Activated CD8-positive, alpha-beta memory T cell treated with anti-CD3 and anti-CD28 coated beads, Interleukin-2, amount 10 ng/mL, durations not matched to agents 7 days and 5 days (primary cell): ENCODE measurements around the gene SLC38A10. TPM values are rescaled to one million over a fixed set of nuclear protein-coding genes. Genes with fewer than 3 reads are reported as not detected.
A peak's percentile ranks its signal among the peaks of the same experiment; 100 is the strongest.

Experiments
- ATAC-seq: fragments of 150-1000 bp; cut with Tn5 transposase; one replicate; pipeline ENCODE4 v1.10.0; 2021; ENCODE audit warnings: moderate library complexity
- CTCF ChIA-PET: fragments of 350-600 bp; sonication (Branson Sonifier 250); formaldehyde crosslinking; loops from one replicate; lab custom pipeline; 2021; ENCODE audit warnings: antibody characterized with exemption; lab: Charles Lee
- DNase-seq: peaks from one replicate; pipeline ENCODE4 v3.0.0-alpha.2; 2020
- H3K27ac Mint-ChIP-seq: one replicate; pipeline ENCODE4 v1.8.0; 2021; ENCODE audit warnings: mild to moderate bottlenecking, mixed read lengths
- H3K27me3 Mint-ChIP-seq: one replicate; pipeline ENCODE4 v1.8.0; 2021; ENCODE audit warnings: mixed read lengths
- H3K36me3 Mint-ChIP-seq: one replicate; pipeline ENCODE4 v1.8.0; 2021; ENCODE audit warnings: mild to moderate bottlenecking, mixed read lengths
- H3K4me1 Mint-ChIP-seq: one replicate; pipeline ENCODE4 v1.8.0; 2021; ENCODE audit warnings: mixed read lengths
- H3K4me3 Mint-ChIP-seq: one replicate; pipeline ENCODE4 v1.8.0; 2021; ENCODE audit warnings: mild to moderate bottlenecking, moderate library complexity, mixed read lengths
- H3K9me3 Mint-ChIP-seq: one replicate; pipeline ENCODE4 v1.8.0; 2022; ENCODE audit warnings: low read depth, mixed read lengths
- total RNA-seq, 2 experiments: library from RNA; stranded (reverse); gene quantifications; one replicate each; pipeline ENCODE4 v1.2.3, GENCODE V29; 2021

Gene SLC38A10
- total RNA-seq, 2 experiments from 2014 or later = 81.7 to 88.7 TPM

GRCh38 chr17:81245024-81245664, 50.0 kb downstream of the SLC38A10 start:
- DNase-seq (no peak), ATAC-seq (peak; percentile 35)
- Mint-ChIP-seq H3K27me3 (no peaks in the 10 kb centered on the region), H3K4me1 (peaks cover 28% of the 10 kb centered on the region), H3K36me3 (peaks cover 8% of the 10 kb centered on the region), H3K27ac (peak overlapping the region; percentile 36), H3K9me3 (no peaks in the 10 kb centered on the region), H3K4me3 (no peak overlapping the region)
- CTCF ChIA-PET = interaction anchor here (1.0 kb wide), 1 partner anchor 239 kb away, joined by 3 read pairs; no protein-coding TSS in a partner anchor

GRCh38 chr17:81244358-81245023, 50.6 kb downstream of the SLC38A10 start:
- ATAC-seq = no peak
- peaks cover 7% of the 10 kb centered on the region for H3K36me3 Mint-ChIP-seq
- H3K4me1 Mint-ChIP-seq = peaks cover 31% of the 10 kb centered on the region
- no peak for DNase-seq
- peak overlapping the region; percentile 36 for H3K27ac Mint-ChIP-seq
- H3K27me3 Mint-ChIP-seq = no peaks in the 10 kb centered on the region
- CTCF ChIA-PET = no interaction called here
- no peak overlapping the region for H3K4me3 Mint-ChIP-seq
- H3K9me3 Mint-ChIP-seq = no peaks in the 10 kb centered on the region

GRCh38 chr17:81243333-81243664, 51.8 kb downstream of the SLC38A10 start:
- H3K27ac Mint-ChIP-seq = no peak overlapping the region
- peaks cover 5% of the 10 kb centered on the region for H3K36me3 Mint-ChIP-seq
- peaks cover 31% of the 10 kb centered on the region for H3K4me1 Mint-ChIP-seq
- no peaks in the 10 kb centered on the region for H3K27me3 Mint-ChIP-seq
- DNase-seq (no peak), ATAC-seq (no peak)
- no peaks in the 10 kb centered on the region for H3K9me3 Mint-ChIP-seq
- H3K4me3 Mint-ChIP-seq = no peak overlapping the region
- CTCF ChIA-PET = no interaction called here

- H3K27me3 Mint-ChIP-seq = no peaks in the 10 kb centered on the region
- H3K4me3 Mint-ChIP-seq = no peak overlapping the region
- ATAC-seq = no peak
- H3K4me1 Mint-ChIP-seq = peaks cover 36% of the 10 kb centered on the region
- H3K9me3 Mint-ChIP-seq = no peaks in the 10 kb centered on the region
- DNase-seq = no peak
- H3K36me3 Mint-ChIP-seq = peaks cover 4% of the 10 kb centered on the region
- CTCF ChIA-PET = interaction anchor here (0.9 kb wide), 1 partner anchor 141 kb away, joined by 3 read pairs; no protein-coding TSS in a partner anchor
- H3K27ac Mint-ChIP-seq = peak overlapping the region; percentile 28
These were observed 52.4 kb downstream of the SLC38A10 start for GRCh38 chr17:81242421-81243332.

GRCh38 chr17:81241648-81242420, 53.3 kb downstream of the SLC38A10 start:
- Mint-ChIP-seq H3K4me1 (peaks cover 42% of the 10 kb centered on the region), H3K27me3 (no peaks in the 10 kb centered on the region), H3K9me3 (no peaks in the 10 kb centered on the region), H3K36me3 (peaks cover 4% of the 10 kb centered on the region), H3K4me3 (no peak overlapping the region), H3K27ac (peak overlapping the region; percentile 28)
- ATAC-seq = no peak
- CTCF ChIA-PET = interaction anchor here (0.9 kb wide), 2 partner anchors 140 kb away, joined by 3 read pairs; no protein-coding TSS in a partner anchor
- DNase-seq = peak; percentile 80

- ATAC-seq (no peak), DNase-seq (no peak)
- CTCF ChIA-PET = interaction anchor here (0.9 to 1.6 kb wide), 3 partner anchors 18 to 140 kb away, joined by 3 to 4 read pairs (median 3); partner anchors contain the start of gene CEP131
- H3K27ac Mint-ChIP-seq = peak overlapping the region; percentile 58
- H3K4me1 Mint-ChIP-seq = peaks cover 42% of the 10 kb centered on the region
- H3K4me3 Mint-ChIP-seq = peak overlapping the region; percentile 26
- no peaks in the 10 kb centered on the region for H3K9me3 Mint-ChIP-seq
- H3K27me3 Mint-ChIP-seq = no peaks in the 10 kb centered on the region
- H3K36me3 Mint-ChIP-seq = peaks cover 4% of the 10 kb centered on the region
These were observed 53.9 kb downstream of the SLC38A10 start for GRCh38 chr17:81241203-81241602.

GRCh38 chr17:81240761-81241160, 54.3 kb downstream of the SLC38A10 start:
- CTCF ChIA-PET = interaction anchor here (0.9 to 1.6 kb wide), 6 partner anchors 18 to 244 kb away, joined by 3 to 4 read pairs (median 3); partner anchors contain the start of gene CEP131
- peaks cover 44% of the 10 kb centered on the region for H3K4me1 Mint-ChIP-seq
- H3K36me3 Mint-ChIP-seq = peaks cover 4% of the 10 kb centered on the region
- H3K4me3 Mint-ChIP-seq = peak overlapping the region; percentile 88
- DNase-seq = no peak
- no peaks in the 10 kb centered on the region for H3K27me3 Mint-ChIP-seq
- peak overlapping the region; percentile 58 for H3K27ac Mint-ChIP-seq
- no peaks in the 10 kb centered on the region for H3K9me3 Mint-ChIP-seq
- ATAC-seq = no peak

GRCh38 chr17:81239714-81240555, 55.2 kb downstream of the SLC38A10 start:
- Mint-ChIP-seq H3K27me3 (no peaks in the 10 kb centered on the region), H3K36me3 (peaks cover 4% of the 10 kb centered on the region), H3K27ac (peak overlapping the region; percentile 88), H3K4me1 (peaks cover 39% of the 10 kb centered on the region), H3K4me3 (peak overlapping the region; percentile 88), H3K9me3 (no peaks in the 10 kb centered on the region)
- ATAC-seq (no peak), DNase-seq (peak; percentile 67)
- CTCF ChIA-PET = interaction anchor here (0.9 to 1.7 kb wide), 8 partner anchors 13 to 245 kb away, joined by 3 to 8 read pairs (median 4); partner anchors contain the start of gene CEP131

- Mint-ChIP-seq H3K27ac (peak within 1 kb of the TSS; percentile 88), H3K36me3 (peaks cover 4% of the 10 kb centered on the region), H3K27me3 (no peaks in the 10 kb centered on the region), H3K9me3 (no peaks in the 10 kb centered on the region), H3K4me1 (peaks cover 35% of the 10 kb centered on the region), H3K4me3 (peak within 1 kb of the TSS; percentile 88)
- ATAC-seq (peak; percentile 98), DNase-seq (peak; percentile 98)
- CTCF ChIA-PET = interaction anchor here (1.0 to 1.7 kb wide), 10 partner anchors 10 to 812 kb away, joined by 3 to 8 read pairs (median 5); partner anchors contain the start of gene CEP131
These were observed 56.0 kb downstream of the SLC38A10 start, which contains the start of the genes NDUFAF8 and TEPSIN for GRCh38 chr17:81238815-81239713. Gene NDUFAF8, plus strand, starts transcription at chr17:81239318. Its CDS starts 46 bp downstream, at chr17:81239364. Gene TEPSIN, minus strand, starts transcription at chr17:81239055. Its CDS starts 22 bp downstream, at chr17:81239033.

GRCh38 chr17:81238490-81238814, 56.7 kb downstream of the SLC38A10 start:
- Mint-ChIP-seq H3K9me3 (no peaks in the 10 kb centered on the region), H3K4me3 (peak overlapping the region; percentile 76), H3K36me3 (peaks cover 4% of the 10 kb centered on the region)

More at GRCh38 chr17:81238490-81238814, 56.7 kb downstream of the SLC38A10 start:
- peak overlapping the region; percentile 32 for H3K27ac Mint-ChIP-seq
- DNase-seq (no peak), ATAC-seq (no peak)
- H3K4me1 Mint-ChIP-seq = peaks cover 35% of the 10 kb centered on the region
- CTCF ChIA-PET = interaction anchor here (1.0 to 1.7 kb wide), 10 partner anchors 9 to 811 kb away, joined by 3 to 8 read pairs (median 5); partner anchors contain the start of gene CEP131
- H3K27me3 Mint-ChIP-seq = no peaks in the 10 kb centered on the region
